GM21515 (cell line): ENCODE data around the gene PTTG2.

Experiments used
- ATAC-seq: cut with Tn5 transposase; IDR thresholded peaks from one replicate; pipeline ENCODE4 v1.9.1; 2021; ENCODE audit not compliant: unreplicated experiment

PTTG2 gene

GRCh38 chr4:38004887-38005286 is 44.7 kb downstream of the PTTG2 start:
- ATAC-seq, result no peak

- no peak for ATAC-seq
Measured at GRCh38 chr4:38005637-38006036, 45.4 kb downstream of the PTTG2 start.

GRCh38 chr4:38007645-38008044 is 47.4 kb downstream of the PTTG2 start:
- ATAC-seq, result no peak

- ATAC-seq, result no peak
Measured at GRCh38 chr4:38008571-38009021, 48.4 kb downstream of the PTTG2 start.

GRCh38 chr4:38009421-38009820 is 49.2 kb downstream of the PTTG2 start:
- ATAC-seq, result no peak

- no peak for ATAC-seq
Measured at GRCh38 chr4:38009949-38010348, 49.8 kb downstream of the PTTG2 start.
